H1 (cell line): ENCODE results near the gene CEACAM8. TPM values are rescaled to one million over a fixed set of nuclear protein-coding genes. Genes with fewer than 3 reads are reported as not detected.

Source experiments
- CTCF ChIA-PET: fragments of 300-600 bp; sonication (Branson Sonifier 250); formaldehyde crosslinking; loops from one replicate; lab custom pipeline; 2021; ENCODE audit not compliant: partially characterized antibody; lab: Charles Lee
- POLR2A ChIA-PET: fragments of 300-600 bp; sonication (Branson Sonifier 250); formaldehyde crosslinking; loops from one replicate; lab custom pipeline; 2021; ENCODE audit warnings: inconsistent platforms; ENCODE audit not compliant: partially characterized antibody; lab: Charles Lee
- DNase-seq, 2 experiments: peaks; one replicate each; pipeline versions ENCODE4 v3.0.0 to v3.0.0-alpha.2; 2010 to 2022; ENCODE audit warnings: low spot score in 2 of 2, low read depth in 1 of 2, mixed read lengths in 1 of 2
- FAIRE-seq: peaks from 2 replicates; lab custom pipeline; 2011; peaks lifted over from hg19 to GRCh38; lab: Jason Lieb, UNC
- H2AFZ ChIP-seq: 2 replicates; pipeline ENCODE4 v1.8.1; 2012; ENCODE audit warnings: low read length, inconsistent platforms
- H2AK5ac ChIP-seq: 2 replicates; pipeline ENCODE4 v1.6.1; 2013; ENCODE audit warnings: low read depth, low read length
- H2BK120ac ChIP-seq: replicated peaks from 2 replicates; pipeline ENCODE3; 2013; ENCODE audit warnings: low read depth, low read length, inconsistent platforms
- H2BK12ac ChIP-seq: 2 replicates; pipeline ENCODE4 v1.6.1; 2013; ENCODE audit warnings: low read depth, low read length
- H2BK15ac ChIP-seq: 2 replicates; pipeline ENCODE4 v1.6.1; 2013; ENCODE audit warnings: low read length
- H2BK20ac ChIP-seq: 2 replicates; pipeline ENCODE4 v1.6.1; 2013; ENCODE audit warnings: low read length
- H2BK5ac ChIP-seq: 2 replicates; pipeline ENCODE4 v1.6.1; 2013; ENCODE audit warnings: low read depth, low read length
- H3K14ac ChIP-seq: 2 replicates; pipeline ENCODE4 v1.6.1; 2013; ENCODE audit warnings: inconsistent platforms; ENCODE audit not compliant: insufficient read length
- H3K18ac ChIP-seq: 2 replicates; pipeline ENCODE4 v1.6.1; 2013; ENCODE audit warnings: low read length; ENCODE audit errors: extremely low read depth
- H3K23ac ChIP-seq: 2 replicates; pipeline ENCODE4 v1.6.1; 2013; ENCODE audit warnings: inconsistent platforms; ENCODE audit not compliant: insufficient read length
- H3K23me2 ChIP-seq: 2 replicates; pipeline ENCODE4 v1.6.1; 2013; ENCODE audit warnings: low read depth, low read length
- H3K27ac ChIP-seq: 2 replicates; pipeline ENCODE4 v1.6.1; 2011; ENCODE audit warnings: low read depth, low read length, inconsistent platforms
- H3K27me3 ChIP-seq, 4 experiments: replicated peaks in 1 of 4; 1 replicate in 1 of 4; 2 replicates in 3 of 4; pipeline versions ENCODE4 v1.6.1 to v1.8.1; 2011 to 2013; ENCODE audit warnings: low read length in 3 of 4, mild to moderate bottlenecking in 3 of 4, inconsistent platforms in 2 of 4, mixed read lengths in 2 of 4, moderate library complexity in 1 of 4; ENCODE audit not compliant: control insufficient read depth in 3 of 4, insufficient read depth in 3 of 4; ENCODE audit errors: extremely low read depth in 1 of 4
- H3K36me3 ChIP-seq, 4 experiments: 2 replicates each; pipeline versions ENCODE4 v1.6.1 to v1.8.1; 2011 to 2013; ENCODE audit warnings: mild to moderate bottlenecking in 4 of 4, low read length in 3 of 4, moderate library complexity in 2 of 4, control low read depth in 1 of 4, inconsistent platforms in 1 of 4; ENCODE audit not compliant: insufficient read depth in 4 of 4, control insufficient read depth in 2 of 4
- H3K4ac ChIP-seq: replicated peaks from 2 replicates; pipeline ENCODE3; 2013; ENCODE audit warnings: low read length, low read depth, mixed read lengths, inconsistent platforms; ENCODE audit not compliant: insufficient read length
- H3K4me1 ChIP-seq, 4 experiments: replicated peaks in 1 of 4; 1 replicate in 1 of 4; 2 replicates in 3 of 4; pipeline versions ENCODE4 v1.6.1 to v1.8.1; 2011 to 2013; ENCODE audit warnings: low read length in 3 of 4, inconsistent platforms in 2 of 4, mixed read lengths in 1 of 4; ENCODE audit not compliant: insufficient read depth in 4 of 4, control insufficient read depth in 3 of 4
- H3K4me2 ChIP-seq, 2 experiments: 2 replicates each; pipeline versions ENCODE4 v1.6.1 to v1.8.1; 2011 to 2013; ENCODE audit warnings: low read depth in 2 of 2, low read length in 2 of 2, control low read depth in 1 of 2, inconsistent platforms in 1 of 2, mild to moderate bottlenecking in 1 of 2; ENCODE audit not compliant: insufficient read depth in 1 of 2
- H3K4me3 ChIP-seq, 4 experiments: fragments of 200-600, 300-600 bp in 1 of 4; sonication (generic), shearing (Covaris generic), sonication (Bioruptor Twin) in 1 of 4; 2 replicates each; pipeline versions ENCODE4 v1.5.1 to v1.8.1; 2011 to 2016; ENCODE audit warnings: low read length in 4 of 4, low read depth in 3 of 4, control low read depth in 2 of 4, inconsistent platforms in 2 of 4, mild to moderate bottlenecking in 2 of 4, mixed read lengths in 1 of 4, moderate library complexity in 1 of 4; ENCODE audit not compliant: insufficient read depth in 2 of 4; ENCODE audit errors: extremely low read depth in 1 of 4
- H3K56ac ChIP-seq: replicated peaks from 2 replicates; pipeline ENCODE3; 2013; ENCODE audit warnings: low read depth, mild to moderate bottlenecking, mixed read lengths, low read length, inconsistent platforms; ENCODE audit not compliant: insufficient read length
- H3K79me1 ChIP-seq: 2 replicates; pipeline ENCODE4 v1.6.1; 2013; ENCODE audit warnings: low read depth, low read length, control low read depth
- H3K79me2 ChIP-seq, 2 experiments: 2 replicates each; pipeline versions ENCODE4 v1.6.1 to v1.8.1; 2012 to 2013; ENCODE audit warnings: low read length in 2 of 2, mild to moderate bottlenecking in 2 of 2, inconsistent platforms in 1 of 2; ENCODE audit not compliant: insufficient read depth in 2 of 2, control insufficient read depth in 1 of 2
- H3K9ac ChIP-seq, 4 experiments: replicated peaks in 1 of 4; 1 replicate in 1 of 4; 2 replicates in 3 of 4; pipeline versions ENCODE4 v1.6.1 to v1.8.1; 2011 to 2013; ENCODE audit warnings: low read depth in 3 of 4, low read length in 3 of 4, control low read depth in 2 of 4, mild to moderate bottlenecking in 2 of 4, moderate library complexity in 2 of 4, inconsistent platforms in 1 of 4; ENCODE audit errors: extremely low read depth in 1 of 4
- H3K9me3 ChIP-seq, 2 experiments: 2 replicates each; pipeline versions ENCODE4 v1.6.1 to v1.8.1; 2012 to 2013; ENCODE audit warnings: mild to moderate bottlenecking in 2 of 2, moderate library complexity in 2 of 2, control low read depth in 1 of 2, inconsistent platforms in 1 of 2, low read depth in 1 of 2, low read length in 1 of 2, mixed read lengths in 1 of 2; ENCODE audit not compliant: insufficient read depth in 2 of 2
- H4K20me1 ChIP-seq, 2 experiments: replicated peaks in 1 of 2; 2 replicates each; pipeline versions ENCODE3 to v1.8.1; 2011 to 2013; ENCODE audit warnings: inconsistent platforms in 2 of 2, low read length in 2 of 2, mild to moderate bottlenecking in 1 of 2; ENCODE audit not compliant: insufficient read depth in 2 of 2, control insufficient read depth in 1 of 2
- H4K5ac ChIP-seq: 2 replicates; pipeline ENCODE4 v1.6.1; 2013; ENCODE audit warnings: low read length, low read depth, mixed read lengths, inconsistent platforms; ENCODE audit not compliant: insufficient read length
- H4K8ac ChIP-seq: 2 replicates; pipeline ENCODE4 v1.8.0; 2013; ENCODE audit warnings: mild to moderate bottlenecking, moderate library complexity, low read length, inconsistent platforms; ENCODE audit not compliant: insufficient read depth; ENCODE audit errors: extremely low read depth
- H4K91ac ChIP-seq: replicated peaks from 2 replicates; pipeline ENCODE3; 2013; ENCODE audit warnings: low read length, mixed read lengths, inconsistent platforms; ENCODE audit not compliant: insufficient read length
- CBX8 ChIP-seq: fragments of 300-800, 300-1000 bp; sonication (generic); IDR thresholded peaks from 2 replicates; pipeline ENCODE4 v1.7.1; 2016; ENCODE audit warnings: low read depth, low read length, borderline replicate concordance
- HDAC6 ChIP-seq: IDR thresholded peaks from one replicate; pipeline ENCODE4 v1.7.1; 2012; ENCODE audit warnings: low read depth, mild to moderate bottlenecking, inconsistent platforms, low read length, moderate library complexity
- TAF1 ChIP-seq: IDR thresholded peaks from 2 replicates; pipeline ENCODE4 v1.6.1; 2011; ENCODE audit warnings: mild to moderate bottlenecking, low read depth, low read length
- TEAD4 ChIP-seq: IDR thresholded peaks from 2 replicates; pipeline ENCODE4 v1.6.1; 2012; ENCODE audit warnings: low read depth, low read length, inconsistent platforms, mixed read lengths
- WGBS, 2 experiments: shearing (Covaris generic) in 1 of 2; methylation state at CpG; one replicate each; pipeline versions ENCODE4 v1.1.6 to v1.1.7; 2013 to 2015; ENCODE audit warnings: low lambda C conversion rate in 2 of 2, mixed read lengths in 2 of 2, inconsistent platforms in 1 of 2, low coverage in 1 of 2, missing lambda C conversion rate in 1 of 2; ENCODE audit not compliant: insufficient replicate concordance in 2 of 2, insufficient coverage in 1 of 2, insufficient read length in 1 of 2; ENCODE audit errors: extremely low coverage in 1 of 2, missing lambda C conversion rate in 1 of 2; 5-methylcytosine and 5-hydroxymethylcytosine counted together
- polyA plus RNA-seq, 7 experiments: library from polyadenylated mRNA; depleted of rRNA in 3 of 7; stranded (reverse) in 5 of 7; unstranded in 2 of 7; fragments of >200 nt in 5 of 7; fragments of 200-250 nt in 2 of 7; gene quantifications; 1 replicate in 5 of 7; 2 replicates in 1 of 7; 4 replicates in 1 of 7; pipeline versions ENCODE4 v1.2.1 to v1.2.3, GENCODE V29; 2011 to 2013; ENCODE audit warnings: missing spikeins in 2 of 7, mixed read lengths in 2 of 7
- total RNA-seq: library from RNA; stranded (reverse); fragmentation: NEBNext Ultra II Directional; extraction: Animal tissue kit (Norgen Biotek cat#: 25700); gene quantifications from 2 replicates; pipeline ENCODE4 v1.2.1, GENCODE V29; 2021
- TF ChIP-seq, protein P1 (sequence below): IDR thresholded peaks from 2 replicates; pipeline ENCODE4 v1.6.1; 2012; ENCODE audit warnings: inconsistent platforms

Gene CEACAM8
- total and polyA plus RNA-seq, 2 of the 8 experiments (the other 6 are each of a cell fraction or from before 2014, with no cell fraction given) = not detected

DNA sequence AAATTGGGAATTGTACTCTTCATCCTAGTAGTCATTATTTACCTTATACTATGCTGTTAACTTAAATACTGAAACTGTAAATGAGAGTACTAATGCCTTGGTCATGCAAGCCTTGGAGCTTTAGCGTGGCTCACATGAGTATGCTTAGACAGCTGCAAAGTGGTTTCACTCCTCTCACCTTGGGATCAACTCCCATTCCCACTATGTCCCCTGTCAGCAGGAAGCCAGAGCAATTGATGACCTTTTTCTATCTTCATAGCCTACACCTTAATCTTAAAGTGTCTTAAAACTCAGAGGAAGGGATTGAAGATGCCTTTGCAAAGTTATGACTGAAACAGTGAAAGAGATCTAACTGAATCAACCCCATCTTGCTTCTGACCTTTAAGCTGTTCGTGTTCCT is 33.2 kb upstream of the CEACAM8 start:
- FAIRE-seq = no peak

More for the DNA sequence above, 33.2 kb upstream of the CEACAM8 start:
- Histone ChIP-seq H2BK120ac (no peak overlapping the region), H3K23me2 (no peaks in the 10 kb centered on the region), H3K27me3 (no peaks in the 10 kb centered on the region), H3K4me1 (no peaks in the 10 kb centered on the region), H2BK15ac (no peak overlapping the region), H4K91ac (no peak overlapping the region), H3K56ac (no peak overlapping the region), H3K4ac (no peak overlapping the region), H3K4me3 (no peak overlapping the region), H2AFZ (no peak overlapping the region), H2BK12ac (no peak overlapping the region), H3K18ac (no peak overlapping the region), H3K4me2 (no peak overlapping the region), H3K79me1 (no peaks in the 10 kb centered on the region), H3K23ac (no peak overlapping the region), H3K27ac (no peak overlapping the region), H3K79me2 (no peaks in the 10 kb centered on the region; a peak in 1 of 4 replicates), H4K20me1 (no peaks in the 10 kb centered on the region), H3K36me3 (no peaks in the 10 kb centered on the region), H4K8ac (no peak overlapping the region), H2BK20ac (no peak overlapping the region), H4K5ac (no peak overlapping the region), H2BK5ac (no peak overlapping the region), H3K9me3 (peaks cover 81 to 89% of the 10 kb centered on the region in 2 experiments), H2AK5ac (no peak overlapping the region), H3K14ac (no peak overlapping the region), H3K9ac (no peak overlapping the region)
- no peak for DNase-seq
- TF ChIP-seq TEAD4 = no peak
- TF ChIP-seq HDAC6 = no peak
- TF ChIP-seq, protein P1, sequence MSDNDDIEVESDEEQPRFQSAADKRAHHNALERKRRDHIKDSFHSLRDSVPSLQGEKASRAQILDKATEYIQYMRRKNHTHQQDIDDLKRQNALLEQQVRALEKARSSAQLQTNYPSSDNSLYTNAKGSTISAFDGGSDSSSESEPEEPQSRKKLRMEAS = no peak
- TF ChIP-seq TAF1 = no peak
- no peak for TF ChIP-seq CBX8
- POLR2A ChIA-PET = no interaction called here
- CTCF ChIA-PET = no interaction called here
- 21% methylated on average over 2 of the region's 2 CpGs; no CpG with 5 or more reads in 1 of the 2 experiments for WGBS, 2 experiments
